AG09319 (cell line): ENCODE measurements around the gene CARS1.

ENCODE experiments used
- DNase-seq: peaks from one replicate; pipeline ENCODE4 v3.0.0-alpha.2; 2010; ENCODE audit warnings: low read depth; ENCODE audit errors: extremely low read depth
- CTCF ChIP-seq: IDR thresholded peaks from 2 replicates; pipeline ENCODE4 v1.5.1; 2011; ENCODE audit warnings: low read depth, mild to moderate bottlenecking, inconsistent platforms, low read length, moderate library complexity

The CARS1 gene

GRCh38 chr11:3044915-3045314 is 12.3 kb downstream of the CARS1 start:
- no peak for TF ChIP-seq CTCF
- DNase-seq, result no peak

GRCh38 chr11:3044004-3044403 is 13.2 kb downstream of the CARS1 start:
- DNase-seq, result no peak

GRCh38 chr11:3043315-3043871 is 13.8 kb downstream of the CARS1 start:
- no peak for DNase-seq
- TF ChIP-seq CTCF, result no peak

More at GRCh38 chr11:3044004-3044403, 13.2 kb downstream of the CARS1 start:
- no peak for TF ChIP-seq CTCF

- TF ChIP-seq CTCF, result no peak
- DNase-seq, result no peak
Observed at GRCh38 chr11:3042496-3043314, 14.5 kb downstream of the CARS1 start.

- TF ChIP-seq CTCF, result no peak
Observed at GRCh38 chr11:3041699-3042441, 15.4 kb downstream of the CARS1 start.

GRCh38 chr11:3040881-3041280 is 16.3 kb downstream of the CARS1 start:
- TF ChIP-seq CTCF, result no peak
- DNase-seq, result no peak

More at GRCh38 chr11:3041699-3042441, 15.4 kb downstream of the CARS1 start:
- DNase-seq, result no peak

- no peak for TF ChIP-seq CTCF
- DNase-seq, result no peak
Observed at GRCh38 chr11:3037945-3038271, 19.3 kb downstream of the CARS1 start.
